Left hindlimb (tissue), 1 donor: ENCODE results near the gene RSBN1L.
"Not testable (repeated sequence)": the region's sequence is repeated elsewhere in the genome, so short reads cannot be mapped to it uniquely, and the experiment has no call there.

ENCODE experiments used
- DNase-seq: peaks from one replicate; pipeline ENCODE4 v3.0.0-alpha.2; 2018

The RSBN1L gene

DNA sequence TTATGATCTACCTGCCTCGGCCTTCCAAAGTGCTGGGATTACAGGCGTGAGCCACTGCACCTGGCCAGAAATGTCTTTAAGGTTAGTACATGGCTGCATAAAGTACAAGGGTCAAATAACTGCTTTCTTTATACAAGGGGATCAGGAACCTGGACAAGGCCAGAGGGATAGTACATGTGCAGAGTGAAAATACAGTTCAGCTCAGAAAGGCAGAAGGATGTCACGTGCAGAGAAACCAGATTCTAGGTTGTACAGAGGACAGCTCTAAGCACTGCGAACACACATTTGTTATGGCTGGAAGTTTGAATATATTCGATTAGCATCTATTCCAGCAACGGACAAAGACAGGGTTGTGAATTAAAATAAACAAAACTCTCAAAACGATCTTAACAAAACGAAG lies 6.0 kb upstream of the RSBN1L start:
- DNase-seq = no peak

DNA sequence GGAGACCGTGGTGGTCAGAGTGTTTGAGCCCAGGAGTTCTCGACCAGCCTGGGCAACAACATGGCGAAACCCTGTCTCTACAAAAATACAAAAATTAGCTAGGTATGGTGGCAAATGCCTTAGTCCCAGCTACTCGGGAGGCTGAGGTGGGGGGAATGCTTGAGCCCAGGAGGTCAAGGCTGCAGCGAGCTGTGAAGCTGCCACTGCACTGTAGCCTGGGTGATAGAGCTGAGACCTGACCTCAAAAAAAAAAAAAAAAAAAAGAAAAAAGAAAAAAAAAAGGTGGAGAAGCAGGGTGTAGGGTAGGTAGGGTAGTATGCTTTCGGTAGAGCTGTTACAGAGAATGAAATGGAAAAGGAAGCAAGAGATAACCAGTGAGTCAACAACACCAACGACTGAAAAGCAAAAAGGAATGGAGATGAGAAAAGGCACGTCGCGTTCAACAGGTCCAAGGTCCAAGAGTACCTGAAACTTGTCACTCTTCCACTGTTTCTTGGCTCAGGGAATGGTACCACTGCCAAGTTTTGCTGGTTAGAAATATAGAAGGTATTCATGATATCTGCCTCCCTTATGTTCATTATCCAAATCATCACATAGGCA lies 4.3 kb upstream of the RSBN1L start:
- DNase-seq = no peak

DNA sequence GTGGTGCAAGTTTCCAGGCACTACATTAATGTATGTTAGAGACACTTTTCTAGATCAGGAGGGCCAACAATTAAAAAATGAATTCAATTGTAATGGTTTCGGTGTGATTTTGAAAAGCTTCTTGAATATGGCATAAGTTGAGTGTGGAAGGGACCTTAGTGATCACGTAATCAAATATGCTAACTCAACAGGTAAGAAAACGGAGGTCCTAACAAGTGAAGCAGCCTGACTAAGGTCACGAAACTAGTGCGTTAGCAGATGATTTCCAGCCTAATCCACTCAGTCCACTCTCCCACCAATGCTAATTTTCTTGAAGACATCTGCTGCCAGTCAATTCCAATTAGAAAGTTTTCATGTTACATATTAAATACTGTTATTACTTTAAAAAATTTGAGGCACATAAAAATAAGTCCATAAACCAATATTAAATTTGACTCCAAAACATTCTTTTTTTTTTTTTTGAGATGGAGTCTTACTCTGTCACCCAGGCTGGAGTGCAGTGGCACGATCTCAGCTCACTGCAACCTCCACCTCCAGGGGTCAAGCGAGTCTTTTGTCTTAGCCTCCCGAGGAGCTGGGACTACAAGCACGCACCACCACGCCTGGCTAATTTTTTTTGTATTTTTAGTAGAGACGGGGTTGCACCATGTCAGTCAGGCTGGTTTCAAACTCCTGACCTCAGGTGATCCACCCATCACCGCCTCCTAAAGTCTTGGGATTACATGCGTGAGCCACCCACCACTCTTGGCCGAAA lies 2.3 kb upstream of the RSBN1L start:
- DNase-seq = no peak

DNA sequence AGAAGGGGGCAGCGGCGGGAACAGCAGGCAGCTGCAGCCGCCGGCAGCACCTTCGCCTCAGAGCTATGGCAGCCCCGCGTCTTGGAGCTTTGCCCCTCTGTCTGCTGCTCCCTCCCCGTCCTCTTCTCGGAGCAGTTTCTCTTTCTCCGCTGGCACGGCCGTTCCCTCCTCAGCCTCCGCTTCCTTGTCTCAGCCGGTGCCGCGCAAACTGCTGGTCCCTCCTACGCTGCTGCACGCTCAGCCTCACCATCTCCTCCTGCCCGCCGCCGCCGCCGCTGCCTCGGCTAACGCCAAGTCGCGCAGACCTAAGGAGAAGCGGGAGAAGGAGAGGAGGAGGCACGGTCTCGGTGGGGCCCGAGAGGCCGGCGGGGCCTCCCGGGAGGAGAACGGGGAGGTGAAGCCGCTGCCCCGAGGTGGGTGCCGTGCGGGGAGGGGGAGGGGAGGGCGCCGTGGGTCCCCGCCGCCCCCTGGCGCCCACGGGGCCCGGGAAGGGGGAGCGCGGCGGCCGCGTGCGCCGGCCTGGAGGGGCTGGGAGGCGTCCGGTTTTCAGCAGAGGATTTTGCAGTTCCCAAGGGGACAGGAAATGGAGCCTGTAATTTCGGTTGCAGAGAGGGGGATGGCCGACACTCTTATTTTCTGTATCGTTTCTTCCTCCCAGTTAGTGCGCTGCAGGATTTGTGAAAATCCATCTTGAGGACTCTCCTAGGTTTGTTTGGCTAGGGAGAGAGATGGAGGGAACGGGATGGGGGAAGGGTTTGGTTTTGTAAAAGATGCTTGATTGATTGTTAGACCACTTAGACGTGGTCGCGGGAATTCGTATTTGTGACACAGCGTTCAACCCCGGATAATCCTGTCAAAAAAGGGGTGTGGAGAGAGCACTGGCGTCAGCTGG lies 630 bp downstream of the RSBN1L start:
- DNase-seq = peak; percentile 77

DNA sequence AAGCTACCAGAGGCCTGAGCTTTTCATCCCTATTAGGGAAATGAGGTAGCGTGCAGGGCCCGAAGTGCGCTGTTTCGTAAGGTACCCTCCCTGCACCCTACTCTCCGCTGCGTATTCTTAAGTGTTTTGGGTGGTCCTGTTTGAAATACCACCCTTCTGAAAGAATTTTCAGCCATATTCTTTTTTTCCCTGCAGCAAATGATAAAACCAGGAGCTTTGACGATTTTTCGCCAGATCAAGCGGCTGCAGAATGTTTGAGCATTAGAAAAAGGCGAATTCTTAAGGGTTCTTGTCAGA lies 1.2 kb downstream of the RSBN1L start:
- DNase-seq = peak; percentile 48

DNA sequence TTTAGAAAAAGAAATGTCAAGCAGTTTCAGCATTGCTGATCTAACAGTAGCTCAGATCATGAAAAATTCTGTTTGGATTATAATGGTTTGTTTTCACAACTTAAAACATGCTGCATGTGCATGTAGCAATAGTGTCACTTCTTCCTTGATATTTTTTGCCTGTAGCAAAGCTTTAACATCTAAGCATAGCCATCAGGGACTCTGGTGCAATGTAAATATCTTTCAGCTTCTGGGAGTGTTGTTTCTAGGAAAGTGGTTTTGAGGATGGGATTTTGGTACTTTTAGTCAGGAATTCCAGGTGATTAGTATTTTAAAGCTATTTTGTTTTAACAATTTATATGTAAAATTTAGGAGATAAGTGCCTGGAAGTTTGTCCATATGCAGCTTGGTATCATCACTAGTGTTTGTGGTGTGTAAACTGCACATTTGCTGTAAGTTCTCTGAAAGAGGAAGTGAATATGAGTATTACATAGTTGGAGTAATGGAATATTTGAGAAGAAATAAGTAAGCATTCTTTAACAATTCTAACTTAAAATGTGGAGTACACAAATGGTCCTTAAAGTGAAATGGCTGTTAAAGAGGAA lies 1.9 kb downstream of the RSBN1L start:
- DNase-seq = no peak

DNA sequence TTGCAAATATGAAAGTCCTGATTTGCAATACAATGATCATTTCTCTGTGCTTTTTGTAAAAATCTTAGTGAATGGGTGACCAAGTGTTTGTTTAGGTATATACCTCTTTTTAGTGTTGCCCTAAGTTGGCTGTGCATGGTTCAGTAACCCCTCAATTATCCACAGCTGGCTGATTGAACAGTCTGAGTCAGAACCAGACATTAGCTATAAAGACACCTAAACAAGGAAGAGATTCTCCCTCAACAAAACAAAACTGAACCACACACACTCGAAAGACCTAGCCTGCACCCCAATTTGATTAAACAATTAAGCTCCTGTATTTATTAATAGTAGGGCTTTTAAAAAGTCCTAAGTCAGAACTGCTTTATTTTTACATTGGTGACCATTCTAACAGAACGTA lies 2.8 kb downstream of the RSBN1L start:
- DNase-seq = no peak

GRCh38 chr7:77702513-77702912 lies 6.3 kb downstream of the RSBN1L start:
- DNase-seq = no peak

DNA sequence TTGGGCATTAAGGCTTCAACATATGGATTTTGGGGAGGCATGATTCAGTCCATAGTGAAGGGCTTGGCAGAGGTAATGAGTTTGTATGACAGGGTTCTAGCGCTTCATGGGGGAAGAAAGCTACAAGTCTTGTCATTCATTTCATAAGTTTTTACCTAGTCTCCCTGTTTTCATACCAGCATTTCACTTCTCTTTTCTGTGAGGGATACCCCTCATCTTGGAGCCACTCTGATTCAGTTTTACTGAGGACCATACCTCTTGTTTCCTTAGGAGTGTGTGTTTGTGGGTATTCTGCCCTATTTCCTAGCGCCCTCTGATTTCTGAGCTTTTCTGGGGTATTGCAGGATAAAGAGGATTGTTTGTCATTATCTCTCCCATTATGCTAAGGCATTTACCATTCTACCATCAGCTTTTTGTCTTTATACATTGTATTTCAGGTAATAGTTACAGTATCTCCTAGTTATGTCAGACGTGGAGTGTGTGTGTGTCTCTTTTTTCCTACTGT lies 6.8 kb downstream of the RSBN1L start:
- DNase-seq = no peak

GRCh38 chr7:77703669-77704068 lies 7.4 kb downstream of the RSBN1L start:
- DNase-seq = not testable (repeated sequence)

DNA sequence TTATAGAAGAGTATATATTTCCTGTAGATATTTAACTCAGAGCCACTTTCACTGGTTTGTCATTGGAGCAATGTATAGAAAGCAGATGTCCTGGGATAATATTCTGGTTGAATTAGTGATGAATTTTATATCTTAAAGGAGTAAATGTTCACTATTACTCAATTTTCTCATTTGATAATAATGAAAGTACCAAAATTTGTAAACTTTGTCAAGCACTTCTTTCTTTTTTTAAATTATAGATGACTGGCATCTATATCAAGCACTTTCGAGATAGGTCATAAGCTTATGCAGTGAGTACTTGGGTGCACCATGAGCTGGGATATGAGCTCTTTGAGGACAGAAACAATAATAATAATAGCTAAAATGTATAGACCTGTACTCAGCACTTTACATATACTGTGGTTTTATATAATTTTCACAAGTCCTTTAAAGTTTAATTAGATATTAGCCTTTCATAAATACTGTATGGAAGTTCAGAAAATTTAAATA lies 11.3 kb downstream of the RSBN1L start:
- no peak for DNase-seq

- no peak for DNase-seq
These were observed 13.8 kb downstream of the RSBN1L start for GRCh38 chr7:77710067-77710466.

- no peak for DNase-seq
These were observed 14.6 kb downstream of the RSBN1L start for GRCh38 chr7:77710861-77711260.

- DNase-seq = no peak
These were observed 17.9 kb downstream of the RSBN1L start for GRCh38 chr7:77714195-77714594.

DNA sequence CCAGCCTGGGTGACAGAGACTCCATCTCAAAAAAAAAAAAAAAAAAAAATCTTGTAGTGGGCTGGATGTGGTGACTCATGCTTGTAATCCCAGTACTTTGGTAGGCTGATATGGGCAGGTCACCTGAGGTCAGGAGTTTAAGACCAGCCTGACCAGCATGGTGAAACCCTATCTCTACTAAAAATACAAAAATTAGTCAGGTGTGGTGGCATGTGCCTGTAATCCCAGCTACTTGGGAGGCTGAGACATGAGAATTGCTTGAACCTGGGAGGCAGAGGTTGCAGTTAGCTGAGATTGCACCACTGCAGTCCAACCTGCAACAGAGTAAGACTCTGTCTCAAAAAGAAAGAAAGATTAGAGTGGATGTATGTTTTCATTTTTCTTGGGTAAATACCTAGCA lies 18.7 kb downstream of the RSBN1L start:
- not testable (repeated sequence) for DNase-seq

GRCh38 chr7:77716804-77717203 lies 20.5 kb downstream of the RSBN1L start:
- no peak for DNase-seq

DNA sequence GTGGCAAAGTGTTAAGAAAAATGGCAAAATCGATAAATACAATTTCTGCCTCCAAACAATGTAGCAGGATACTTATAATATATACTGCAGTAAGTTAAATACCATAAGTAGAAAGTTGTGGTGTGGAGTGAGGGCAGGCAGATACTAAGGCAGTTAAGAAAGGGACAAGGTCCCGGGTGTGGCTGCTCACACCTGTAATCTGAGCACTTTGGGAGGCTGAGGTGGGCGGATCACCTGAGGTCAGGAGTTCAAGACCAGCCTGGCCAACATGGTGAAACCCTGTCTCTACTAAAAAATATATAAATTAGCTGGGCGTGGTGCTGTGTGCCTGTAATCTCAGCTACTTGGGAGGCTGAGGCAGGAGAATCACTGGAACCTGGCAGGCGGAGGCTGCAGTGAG lies 21.3 kb downstream of the RSBN1L start:
- not testable (repeated sequence) for DNase-seq

DNA sequence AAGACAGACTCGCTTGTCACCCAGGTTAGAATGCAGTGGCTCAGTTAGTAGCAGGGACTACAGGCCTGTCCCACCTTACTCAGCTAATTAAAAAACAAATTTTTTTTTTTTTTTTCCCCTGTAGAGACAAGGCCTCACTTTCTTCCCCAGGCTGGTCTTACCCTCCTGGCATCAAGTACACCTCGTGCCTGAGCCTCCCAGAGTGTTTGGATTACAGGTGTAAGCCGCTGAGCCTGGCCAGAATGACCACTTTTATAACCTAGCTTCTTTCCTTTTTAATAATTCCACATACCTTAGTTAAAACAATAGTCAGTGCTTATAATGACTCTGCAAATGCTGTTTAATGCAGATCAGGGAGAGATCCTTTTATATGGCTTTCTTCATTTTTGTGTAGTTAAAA lies 31.3 kb downstream of the RSBN1L start:
- no peak for DNase-seq

DNA sequence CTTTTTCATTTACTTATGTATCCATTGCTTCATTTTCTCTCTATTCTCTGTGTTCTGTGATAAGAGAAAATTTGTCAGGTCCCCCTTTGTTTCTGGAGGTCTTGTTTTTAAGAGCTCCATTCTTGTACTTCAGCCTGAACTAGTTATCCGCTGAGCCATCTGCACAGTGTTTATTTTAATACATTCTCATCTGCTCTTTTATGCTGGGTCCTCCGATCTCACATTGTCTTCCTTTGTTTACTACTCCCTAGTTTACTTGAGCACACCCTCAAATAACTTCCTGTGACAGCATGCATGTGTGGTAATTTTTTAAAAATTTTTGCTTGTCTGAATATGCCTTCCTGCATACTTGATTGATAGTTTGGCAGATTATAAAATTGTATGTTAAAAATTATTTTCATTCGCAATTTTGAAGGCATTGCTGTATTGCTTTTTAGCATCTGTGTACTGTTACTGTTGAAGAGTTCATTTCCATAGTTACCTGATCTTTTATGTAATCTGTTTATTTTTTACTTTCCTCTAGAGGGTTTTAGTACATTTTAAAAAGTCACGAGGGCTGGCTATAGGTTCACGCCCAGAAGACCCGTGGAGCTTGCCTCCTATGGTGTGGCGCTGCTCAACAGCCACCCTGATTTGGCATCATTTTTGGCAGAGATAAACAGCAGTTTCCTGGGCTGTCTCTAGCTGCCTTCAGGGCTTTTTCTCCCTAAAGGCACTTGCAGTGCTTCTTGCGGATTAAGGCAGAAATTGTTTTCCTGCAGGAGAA lies 31.9 kb downstream of the RSBN1L start:
- DNase-seq = no peak

GRCh38 chr7:77729574-77730348 lies 33.5 kb downstream of the RSBN1L start:
- no peak for DNase-seq

DNA sequence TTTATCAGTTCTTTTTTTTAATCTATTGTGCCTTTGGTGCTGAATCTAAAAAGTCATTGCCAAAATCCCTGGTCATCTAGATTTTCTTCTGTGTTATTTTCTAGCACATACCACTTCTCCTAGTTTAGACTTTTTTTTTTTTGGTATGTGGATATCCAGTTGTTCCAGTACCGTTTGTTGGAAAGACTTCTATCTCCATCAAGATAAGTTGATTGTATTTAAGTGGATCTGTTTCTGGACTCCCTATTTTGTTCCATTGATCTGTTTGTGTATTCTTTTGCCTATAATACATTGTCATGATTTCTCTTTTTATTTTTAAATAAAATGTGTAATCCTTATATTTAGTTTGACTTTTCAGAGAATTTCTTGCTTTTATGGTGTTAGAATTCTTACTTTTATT lies 35.5 kb downstream of the RSBN1L start:
- no peak for DNase-seq
